ENCODE results near the gene IMPA2. TPM values are rescaled to one million over a fixed set of nuclear protein-coding genes. Genes with fewer than 3 reads are reported as not detected.

IMPA2 gene
- total RNA-seq, 3 donors from 2014 or later (not counting 1 experiment from before 2014, with no cell fraction given), result 2.7 to 6.6 (median 3.6) TPM

DNA sequence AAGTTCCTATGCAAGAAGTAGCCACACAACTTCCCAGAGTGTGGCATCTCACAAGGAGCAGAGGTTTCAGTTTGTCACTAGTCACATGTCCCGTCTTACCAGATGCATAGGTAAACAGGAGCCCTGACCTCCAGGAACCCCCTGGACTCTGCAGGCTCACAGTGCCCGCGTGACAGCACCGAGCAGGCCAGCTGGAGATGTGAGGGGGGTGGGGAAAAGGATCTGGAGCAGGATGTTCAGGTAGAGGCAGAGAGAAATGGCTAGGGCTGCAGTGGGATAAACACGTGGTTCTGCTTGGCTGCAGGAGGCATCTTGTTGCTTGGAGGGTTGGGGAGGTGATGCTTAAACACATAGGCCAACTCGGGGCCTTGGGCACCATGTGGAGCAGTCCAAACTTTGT, 54.2 kb downstream of the IMPA2 start:
- no peak for DNase-seq
- no peak overlapping the region for H3K27ac Mint-ChIP-seq
- no peaks in the 10 kb centered on the region for H3K36me3 ChIP-seq (ENCODE audit: control insufficient read depth, insufficient read depth, low read length)
- intact Hi-C loops (cut with micrococcal nuclease), result loop anchor here (5.0 kb wide), 2 partner anchors 378 to 1473 kb away; no protein-coding TSS in a partner anchor
- no peak overlapping the region for H3K4me3 ChIP-seq (ENCODE audit: low read length)
- ATAC-seq, result no peak
- H3K4me1 Mint-ChIP-seq, result peaks cover 0 to 7% of the 10 kb centered on the region in 2 donors
- peaks cover 4% of the 10 kb centered on the region for H3K27me3 ChIP-seq (ENCODE audit: control insufficient read depth, insufficient read depth, low read length)
- H3K36me3 Mint-ChIP-seq, result no peaks in the 10 kb centered on the region
- peaks cover 8% of the 10 kb centered on the region for H3K4me1 ChIP-seq (ENCODE audit: control insufficient read depth, insufficient read depth, low read length)
- no peaks in the 10 kb centered on the region for H3K9me3 ChIP-seq (ENCODE audit: control insufficient read depth, insufficient read depth, low read length)
- TF ChIP-seq, protein P1, sequence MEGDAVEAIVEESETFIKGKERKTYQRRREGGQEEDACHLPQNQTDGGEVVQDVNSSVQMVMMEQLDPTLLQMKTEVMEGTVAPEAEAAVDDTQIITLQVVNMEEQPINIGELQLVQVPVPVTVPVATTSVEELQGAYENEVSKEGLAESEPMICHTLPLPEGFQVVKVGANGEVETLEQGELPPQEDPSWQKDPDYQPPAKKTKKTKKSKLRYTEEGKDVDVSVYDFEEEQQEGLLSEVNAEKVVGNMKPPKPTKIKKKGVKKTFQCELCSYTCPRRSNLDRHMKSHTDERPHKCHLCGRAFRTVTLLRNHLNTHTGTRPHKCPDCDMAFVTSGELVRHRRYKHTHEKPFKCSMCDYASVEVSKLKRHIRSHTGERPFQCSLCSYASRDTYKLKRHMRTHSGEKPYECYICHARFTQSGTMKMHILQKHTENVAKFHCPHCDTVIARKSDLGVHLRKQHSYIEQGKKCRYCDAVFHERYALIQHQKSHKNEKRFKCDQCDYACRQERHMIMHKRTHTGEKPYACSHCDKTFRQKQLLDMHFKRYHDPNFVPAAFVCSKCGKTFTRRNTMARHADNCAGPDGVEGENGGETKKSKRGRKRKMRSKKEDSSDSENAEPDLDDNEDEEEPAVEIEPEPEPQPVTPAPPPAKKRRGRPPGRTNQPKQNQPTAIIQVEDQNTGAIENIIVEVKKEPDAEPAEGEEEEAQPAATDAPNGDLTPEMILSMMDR (IDR thresholded peaks at IDR 0.05), result no peak
- no peak overlapping the region for H3K4me3 Mint-ChIP-seq
- peaks cover 9 to 10% of the 10 kb centered on the region in 2 donors for H3K27me3 Mint-ChIP-seq (ENCODE audit: low read depth in 2 of 2)
- no peak overlapping the region for H3K27ac ChIP-seq (ENCODE audit: low read length)
- H3K9me3 Mint-ChIP-seq, result no peaks in the 10 kb centered on the region
- WGBS (ENCODE audit: insufficient coverage), result 86% methylated on average over 6 of the region's 6 CpGs

DNA sequence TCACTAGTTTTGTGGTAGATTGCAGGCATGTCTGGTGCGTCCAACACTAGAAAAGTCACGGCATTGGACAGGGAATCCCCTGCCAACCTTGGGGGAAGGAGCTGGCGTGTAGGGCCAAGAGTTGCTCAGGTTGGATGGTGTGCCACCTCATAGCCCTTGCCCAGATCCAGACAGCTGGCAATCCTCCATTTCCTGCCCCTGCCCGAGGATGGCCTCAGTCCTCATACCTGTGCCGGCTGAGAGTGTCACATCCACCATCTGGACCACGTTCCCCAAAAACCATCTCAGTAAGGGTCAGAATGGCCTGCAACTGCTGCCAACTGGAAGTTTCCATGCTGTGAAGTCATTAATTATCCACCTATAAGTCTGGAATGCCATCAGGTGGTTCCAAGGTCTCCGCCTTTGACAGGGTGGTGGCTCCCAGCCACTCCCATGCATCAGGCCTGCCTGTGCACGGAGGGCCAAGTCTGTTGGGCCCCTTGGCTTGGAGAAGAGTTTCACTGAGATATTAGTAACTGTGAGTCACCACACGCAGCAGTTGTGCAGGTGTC, 55.0 kb downstream of the IMPA2 start:
- H3K36me3 ChIP-seq (ENCODE audit: control insufficient read depth, insufficient read depth, low read length), result no peaks in the 10 kb centered on the region
- peaks cover 4% of the 10 kb centered on the region for H3K27me3 ChIP-seq (ENCODE audit: control insufficient read depth, insufficient read depth, low read length)
- ATAC-seq (no peak), DNase-seq (no peak)
- TF ChIP-seq, protein P1 (IDR thresholded peaks at IDR 0.05), result no peak
- no peak overlapping the region for H3K27ac ChIP-seq (ENCODE audit: low read length)
- intact Hi-C loops (cut with micrococcal nuclease), result loop anchor here (5.0 kb wide), 2 partner anchors 379 to 1474 kb away; no protein-coding TSS in a partner anchor
- Mint-ChIP-seq H3K27ac (no peak overlapping the region), H3K9me3 (no peaks in the 10 kb centered on the region), H3K27me3 (ENCODE audit: low read depth in 2 of 2) (peaks cover 10 to 17% of the 10 kb centered on the region in 2 donors), H3K4me1 (peaks cover 0 to 7% of the 10 kb centered on the region in 2 donors), H3K36me3 (no peaks in the 10 kb centered on the region), H3K4me3 (no peak overlapping the region)
- no peak overlapping the region for H3K4me3 ChIP-seq (ENCODE audit: low read length)
- peaks cover 8% of the 10 kb centered on the region for H3K4me1 ChIP-seq (ENCODE audit: control insufficient read depth, insufficient read depth, low read length)
- no peaks in the 10 kb centered on the region for H3K9me3 ChIP-seq (ENCODE audit: control insufficient read depth, insufficient read depth, low read length)
- WGBS (ENCODE audit: insufficient coverage), result 69% methylated on average over 9 of the region's 9 CpGs

DNA sequence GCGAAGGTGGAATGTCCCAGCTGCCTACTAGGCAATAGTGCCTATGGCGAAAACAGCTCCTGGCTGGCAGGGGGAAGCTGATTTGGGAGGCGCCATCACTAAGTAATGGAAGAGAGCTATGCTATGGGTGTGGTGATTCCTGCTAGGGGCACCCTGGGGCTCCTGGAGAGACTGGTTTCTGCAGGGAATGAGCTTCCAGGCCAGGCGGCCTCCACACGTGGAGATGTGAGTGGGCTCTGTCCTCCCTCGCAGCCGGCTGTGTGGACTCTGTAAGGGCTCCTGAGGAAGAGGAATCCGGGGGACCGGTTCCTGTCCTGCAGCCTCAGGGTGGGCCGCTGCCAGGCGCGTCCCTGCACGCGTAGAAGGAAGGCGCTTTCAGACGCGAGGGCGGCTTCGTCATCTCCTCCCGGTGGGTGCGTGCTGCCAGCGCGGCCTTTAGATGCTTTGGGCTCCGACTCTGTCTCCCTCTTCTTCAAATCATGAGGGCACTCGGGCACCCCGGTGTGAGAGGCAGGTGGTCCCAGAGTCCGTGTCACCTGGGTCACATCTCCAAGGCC, 56.9 kb downstream of the IMPA2 start:
- H3K4me3 ChIP-seq (ENCODE audit: low read length), result no peak overlapping the region
- H3K27me3 ChIP-seq (ENCODE audit: control insufficient read depth, insufficient read depth, low read length), result peaks cover 4% of the 10 kb centered on the region
- H3K4me1 ChIP-seq (ENCODE audit: control insufficient read depth, insufficient read depth, low read length), result peaks cover 8% of the 10 kb centered on the region
- TF ChIP-seq, protein P1 (IDR thresholded peaks at IDR 0.05), result no peak
- ATAC-seq, result peak in 1 of 3 donors; percentile 5
- Mint-ChIP-seq H3K4me1 (peaks cover 0 to 7% of the 10 kb centered on the region in 2 donors), H3K27me3 (ENCODE audit: low read depth in 2 of 2) (peaks cover 10 to 24% of the 10 kb centered on the region in 2 donors), H3K27ac (no peak overlapping the region), H3K4me3 (peak overlapping the region; percentile 35), H3K9me3 (no peaks in the 10 kb centered on the region), H3K36me3 (no peaks in the 10 kb centered on the region)
- H3K36me3 ChIP-seq (ENCODE audit: control insufficient read depth, insufficient read depth, low read length), result no peaks in the 10 kb centered on the region
- intact Hi-C loops (cut with micrococcal nuclease), result loop anchor here (5.0 kb wide), 2 partner anchors 381 to 1476 kb away; no protein-coding TSS in a partner anchor
- no peak overlapping the region for H3K27ac ChIP-seq (ENCODE audit: low read length)
- H3K9me3 ChIP-seq (ENCODE audit: control insufficient read depth, insufficient read depth, low read length), result no peaks in the 10 kb centered on the region
- DNase-seq, result peak in 1 of 2 donors; percentile 22
- 22% methylated on average over 27 of the region's 27 CpGs for WGBS (ENCODE audit: insufficient coverage)

Data from natural killer cell (primary cell).